ENCODE results near the gene DIAPH1. TPM values are rescaled to one million over a fixed set of nuclear protein-coding genes. Genes with fewer than 3 reads are reported as not detected.

The DIAPH1 gene
- total RNA-seq, 2 donors from 2014 or later = 104 to 106 TPM

DNA sequence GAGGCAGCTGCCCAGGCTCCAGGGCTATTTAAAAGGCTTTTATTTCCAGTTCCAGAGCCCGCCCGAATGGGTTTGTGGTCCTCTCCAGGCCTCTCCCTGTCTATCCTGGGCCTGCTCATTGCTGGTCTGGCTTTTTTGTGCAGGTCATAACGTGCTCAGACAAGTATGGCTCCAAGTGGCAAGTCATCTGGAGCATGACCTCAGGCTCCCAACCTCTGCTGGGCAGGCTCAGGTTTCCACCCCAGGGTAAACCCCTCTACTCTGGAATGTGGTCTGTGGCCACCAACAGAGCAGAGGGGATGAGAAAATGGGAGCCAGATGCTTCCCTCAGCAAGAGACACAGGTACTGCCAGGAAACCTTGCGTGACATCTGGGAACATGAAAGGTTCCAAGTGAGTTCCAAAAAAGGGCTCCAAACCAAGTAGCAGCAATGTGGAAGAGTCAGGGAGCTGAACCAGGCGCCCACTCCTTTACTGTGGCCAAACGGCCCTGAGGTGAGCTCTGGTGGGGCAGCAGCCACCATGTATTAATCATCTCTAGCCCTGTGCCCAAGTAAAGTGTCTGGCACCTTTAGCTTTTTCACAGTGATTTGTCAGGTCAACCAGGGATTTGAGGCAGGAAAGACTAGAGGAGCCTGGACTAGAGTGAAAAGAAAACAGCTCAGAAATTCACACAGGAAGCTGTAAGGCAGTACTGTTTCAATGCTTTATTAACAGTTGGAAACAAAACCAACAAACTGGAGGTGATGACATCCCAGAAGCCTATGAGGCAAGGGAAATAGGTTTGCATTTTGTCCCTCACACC, 104.3 kb downstream of the DIAPH1 start:
- Histone ChIP-seq H3K27ac (ENCODE audit: low read depth, low read length) (peak overlapping the region; percentile 99), H3K4me3 (ENCODE audit: low read length) (no peak overlapping the region), H3K9ac (ENCODE audit: extremely low read depth, low read length, poor library complexity, severe bottlenecking) (no peak overlapping the region), H3K4me1 (ENCODE audit: control insufficient read depth, insufficient read depth, low read length) (peaks cover 15% of the 10 kb centered on the region), H3K27me3 (ENCODE audit: control insufficient read depth, insufficient read depth, low read length, poor library complexity, severe bottlenecking) (no peaks in the 10 kb centered on the region), H3K36me3 (ENCODE audit: control insufficient read depth, insufficient read depth, low read length) (peaks cover 60% of the 10 kb centered on the region), H3K9me3 (ENCODE audit: control insufficient read depth, low read length) (no peaks in the 10 kb centered on the region)
- H3K9me3 Mint-ChIP-seq = no peaks in the 10 kb centered on the region
- peak; percentile 90 for DNase-seq
- H3K4me3 Mint-ChIP-seq = peak overlapping the region; percentile 69
- TF ChIP-seq, protein P1, sequence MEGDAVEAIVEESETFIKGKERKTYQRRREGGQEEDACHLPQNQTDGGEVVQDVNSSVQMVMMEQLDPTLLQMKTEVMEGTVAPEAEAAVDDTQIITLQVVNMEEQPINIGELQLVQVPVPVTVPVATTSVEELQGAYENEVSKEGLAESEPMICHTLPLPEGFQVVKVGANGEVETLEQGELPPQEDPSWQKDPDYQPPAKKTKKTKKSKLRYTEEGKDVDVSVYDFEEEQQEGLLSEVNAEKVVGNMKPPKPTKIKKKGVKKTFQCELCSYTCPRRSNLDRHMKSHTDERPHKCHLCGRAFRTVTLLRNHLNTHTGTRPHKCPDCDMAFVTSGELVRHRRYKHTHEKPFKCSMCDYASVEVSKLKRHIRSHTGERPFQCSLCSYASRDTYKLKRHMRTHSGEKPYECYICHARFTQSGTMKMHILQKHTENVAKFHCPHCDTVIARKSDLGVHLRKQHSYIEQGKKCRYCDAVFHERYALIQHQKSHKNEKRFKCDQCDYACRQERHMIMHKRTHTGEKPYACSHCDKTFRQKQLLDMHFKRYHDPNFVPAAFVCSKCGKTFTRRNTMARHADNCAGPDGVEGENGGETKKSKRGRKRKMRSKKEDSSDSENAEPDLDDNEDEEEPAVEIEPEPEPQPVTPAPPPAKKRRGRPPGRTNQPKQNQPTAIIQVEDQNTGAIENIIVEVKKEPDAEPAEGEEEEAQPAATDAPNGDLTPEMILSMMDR (conservative IDR thresholded peaks at IDR 0.05) = no peak
- WGBS, 2 experiments (ENCODE audit: insufficient coverage in 1 of 2, insufficient read length in 1 of 2) = 47 to 66% methylated on average over 4 to 6 of the region's 6 CpGs
- peaks cover 30% of the 10 kb centered on the region for H3K4me1 Mint-ChIP-seq
- H3K36me3 Mint-ChIP-seq (ENCODE audit: low read depth) = peaks cover 37% of the 10 kb centered on the region
- peaks cover 6% of the 10 kb centered on the region for H3K27me3 Mint-ChIP-seq (ENCODE audit: insufficient read depth)
- peak overlapping the region; percentile 92 for H3K27ac Mint-ChIP-seq

DNA sequence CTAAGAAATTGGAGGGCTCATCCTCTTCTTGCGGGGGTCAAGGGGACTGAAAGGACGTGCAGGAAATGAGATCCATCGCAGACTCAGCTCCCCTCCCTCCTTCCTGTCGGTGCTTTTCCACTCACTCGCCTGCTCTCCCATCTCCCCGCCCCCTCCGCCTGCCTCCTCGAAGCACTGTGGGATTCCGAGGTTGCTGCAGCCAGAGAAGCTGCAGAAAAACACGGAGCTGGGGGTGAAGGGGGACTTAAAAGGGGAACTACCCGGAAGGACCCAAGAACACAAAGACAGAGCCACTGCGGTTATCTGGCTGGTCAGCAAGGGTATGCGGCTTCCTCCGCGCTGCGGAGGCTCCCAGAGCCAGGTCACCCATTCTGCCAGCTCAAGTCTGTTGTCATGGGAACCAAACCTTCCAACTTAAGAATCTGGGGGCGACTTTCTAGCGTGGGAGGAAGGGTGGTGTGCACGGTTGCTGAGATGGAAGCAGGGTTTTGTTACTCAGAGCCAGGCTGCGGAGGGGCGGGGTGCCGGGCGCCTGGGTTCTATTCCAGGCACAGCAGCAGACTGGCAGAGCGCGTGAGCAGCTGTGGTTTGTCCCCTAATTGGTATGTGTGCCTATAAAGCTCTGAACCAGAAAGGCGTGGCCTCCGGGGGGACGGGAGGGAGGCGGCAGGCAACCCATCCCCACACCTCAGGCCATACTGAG, 105.0 kb downstream of the DIAPH1 start:
- Histone ChIP-seq H3K36me3 (ENCODE audit: control insufficient read depth, insufficient read depth, low read length) (peaks cover 52% of the 10 kb centered on the region), H3K9me3 (ENCODE audit: control insufficient read depth, low read length) (no peaks in the 10 kb centered on the region), H3K27me3 (ENCODE audit: control insufficient read depth, insufficient read depth, low read length, poor library complexity, severe bottlenecking) (no peaks in the 10 kb centered on the region), H3K4me1 (ENCODE audit: control insufficient read depth, insufficient read depth, low read length) (peaks cover 15% of the 10 kb centered on the region), H3K27ac (ENCODE audit: low read depth, low read length) (peak overlapping the region; percentile 99), H3K9ac (ENCODE audit: extremely low read depth, low read length, poor library complexity, severe bottlenecking) (no peak overlapping the region), H3K4me3 (ENCODE audit: low read length) (peak overlapping the region; percentile 69)
- peaks cover 33% of the 10 kb centered on the region for H3K4me1 Mint-ChIP-seq
- no peaks in the 10 kb centered on the region for H3K9me3 Mint-ChIP-seq
- peaks cover 6% of the 10 kb centered on the region for H3K27me3 Mint-ChIP-seq (ENCODE audit: insufficient read depth)
- H3K27ac Mint-ChIP-seq = peak overlapping the region; percentile 92
- WGBS, 2 experiments (ENCODE audit: insufficient coverage in 1 of 2, insufficient read length in 1 of 2) = 18 to 34% methylated on average over 7 to 29 of the region's 29 CpGs
- peak; percentile 87 for DNase-seq
- H3K36me3 Mint-ChIP-seq (ENCODE audit: low read depth) = peaks cover 30% of the 10 kb centered on the region
- peak overlapping the region; percentile 69 for H3K4me3 Mint-ChIP-seq
- TF ChIP-seq, protein P1 (conservative IDR thresholded peaks at IDR 0.05) = no peak

DNA sequence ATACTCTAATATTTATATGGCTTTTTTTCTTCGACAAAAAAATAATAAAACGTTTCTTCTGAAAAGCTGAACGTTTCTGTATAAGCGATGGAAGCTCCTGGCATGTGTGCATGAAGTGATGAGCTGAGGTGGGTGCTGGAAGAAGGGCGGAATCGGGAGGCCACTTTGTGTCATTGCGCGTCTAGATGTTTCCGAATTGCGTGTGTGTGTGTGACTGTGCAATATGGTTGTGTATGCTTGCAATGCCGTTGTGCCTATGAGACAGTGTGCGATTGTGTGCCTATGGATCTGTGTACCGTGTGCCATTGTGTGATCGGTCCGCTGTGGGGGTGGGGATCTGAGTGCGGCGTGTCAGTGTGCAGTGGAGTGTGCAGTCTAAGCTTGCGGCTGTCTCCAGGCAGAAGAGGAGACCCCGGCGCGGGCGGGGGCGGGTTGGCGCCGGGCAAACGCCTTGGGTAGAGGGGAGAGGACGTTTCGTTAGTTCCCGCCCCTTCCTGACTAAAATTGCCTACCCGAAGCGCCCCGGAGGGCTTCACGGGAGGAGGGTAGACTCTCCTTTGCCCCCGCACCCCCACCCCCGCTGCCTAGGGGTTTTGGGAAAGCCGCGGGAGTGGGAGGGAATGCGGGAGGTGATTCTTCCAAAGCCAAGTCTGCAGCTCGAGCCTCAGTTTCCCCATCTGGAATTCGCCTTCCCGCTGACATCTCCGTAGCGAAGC, 105.7 kb downstream of the DIAPH1 start:
- peaks cover 45% of the 10 kb centered on the region for H3K36me3 ChIP-seq (ENCODE audit: control insufficient read depth, insufficient read depth, low read length)
- H3K27ac ChIP-seq (ENCODE audit: low read depth, low read length) = peak overlapping the region; percentile 99
- peak overlapping the region; percentile 69 for H3K4me3 ChIP-seq (ENCODE audit: low read length)
- H3K4me1 ChIP-seq (ENCODE audit: control insufficient read depth, insufficient read depth, low read length) = peaks cover 21% of the 10 kb centered on the region
- DNase-seq = peak; percentile 77
- H3K9me3 ChIP-seq (ENCODE audit: control insufficient read depth, low read length) = no peaks in the 10 kb centered on the region
- H3K9ac ChIP-seq (ENCODE audit: extremely low read depth, low read length, poor library complexity, severe bottlenecking) = no peak overlapping the region
- no peaks in the 10 kb centered on the region for H3K27me3 ChIP-seq (ENCODE audit: control insufficient read depth, insufficient read depth, low read length, poor library complexity, severe bottlenecking)
- WGBS, 2 experiments (ENCODE audit: insufficient coverage in 1 of 2, insufficient read length in 1 of 2) = 40 to 69% methylated on average over 10 to 43 of the region's 43 CpGs
- Mint-ChIP-seq H3K27ac (peak overlapping the region; percentile 92), H3K36me3 (ENCODE audit: low read depth) (peaks cover 25% of the 10 kb centered on the region), H3K4me1 (peaks cover 38% of the 10 kb centered on the region), H3K9me3 (no peaks in the 10 kb centered on the region), H3K4me3 (peak overlapping the region; percentile 69), H3K27me3 (ENCODE audit: insufficient read depth) (peaks cover 6% of the 10 kb centered on the region)
- TF ChIP-seq, protein P1 (conservative IDR thresholded peaks at IDR 0.05) = no peak
